HEK293 (cell line): ENCODE data around the gene HSH2D.
A peak's percentile ranks its signal among the peaks of the same experiment; 100 is the strongest.

Experiments
- CTCF ChIA-PET: fragments of 350-600 bp; formaldehyde crosslinking; extraction: SDS; loops from one replicate; lab custom pipeline; 2021; ENCODE audit warnings: antibody characterized with exemption; lab: Yijun Ruan, JAX
- POLR2A ChIA-PET: fragments of 300-600 bp; formaldehyde crosslinking; extraction: SDS; loops from one replicate; lab custom pipeline; 2020; ENCODE audit warnings: antibody characterized with exemption, inconsistent platforms; lab: Yijun Ruan, JAX
- H3K27ac ChIP-seq: fragments of 200-500 bp; sonication (Bioruptor generic); 2 replicates; pipeline ENCODE4 v1.5.1; 2014; ENCODE audit warnings: low read depth, low read length, control low read depth, inconsistent platforms; ENCODE audit errors: extremely low read depth
- H3K36me3 ChIP-seq, 2 experiments: fragments of 200-500 bp in 1 of 2; sonication (Bioruptor generic) in 1 of 2; 1 replicate in 1 of 2; 2 replicates in 1 of 2; pipeline ENCODE4 v1.5.1; 2014 to 2017; ENCODE audit warnings: inconsistent platforms in 2 of 2, low read length in 2 of 2; ENCODE audit not compliant: control insufficient read depth in 2 of 2, insufficient read depth in 1 of 2
- H3K4me1 ChIP-seq: fragments of 200-500 bp; sonication (Bioruptor generic); 2 replicates; pipeline ENCODE4 v1.5.1; 2014; ENCODE audit warnings: mild to moderate bottlenecking, low read length, inconsistent platforms; ENCODE audit not compliant: control insufficient read depth, insufficient read depth
- H3K4me3 ChIP-seq: 2 replicates; pipeline ENCODE4 v1.5.1; 2011; ENCODE audit warnings: low read depth, mild to moderate bottlenecking, control low read depth, low read length, moderate library complexity
- H3K9me3 ChIP-seq: fragments of 200-500 bp; sonication (Bioruptor generic); 2 replicates; pipeline ENCODE4 v1.5.1; 2014; ENCODE audit warnings: low read depth, low read length, inconsistent platforms; ENCODE audit not compliant: control insufficient read depth, insufficient read depth
- EGR2 ChIP-seq: fragments of 450-650 bp; formaldehyde crosslinking; IDR thresholded peaks from 2 replicates; pipeline ENCODE4 v1.5.1; 2016; ENCODE audit warnings: low read depth, missing biosample characterization, missing genetic modification characterization
- MZF1 ChIP-seq: fragments of 450-650 bp; formaldehyde crosslinking; IDR thresholded peaks from 2 replicates; pipeline ENCODE4 v1.5.1; 2017; ENCODE audit warnings: missing biosample characterization, missing genetic modification characterization, borderline replicate concordance
- OSR2 ChIP-seq: fragments of 450-650 bp; formaldehyde crosslinking; IDR thresholded peaks from 2 replicates; pipeline ENCODE4 v1.5.1; 2016; ENCODE audit warnings: missing biosample characterization, missing genetic modification characterization
- SCRT2 ChIP-seq: fragments of 450-650 bp; formaldehyde crosslinking; IDR thresholded peaks from 2 replicates; pipeline ENCODE4 v1.5.1; 2016; ENCODE audit warnings: missing biosample characterization, missing genetic modification characterization
- ZFHX2 ChIP-seq: fragments of 450-650 bp; formaldehyde crosslinking; conservative IDR thresholded peaks from 2 replicates; pipeline ENCODE4 v1.5.1; 2016; ENCODE audit warnings: missing biosample characterization, missing genetic modification characterization
- ZNF223 ChIP-seq: fragments of 450-650 bp; formaldehyde crosslinking; IDR thresholded peaks from 2 replicates; pipeline ENCODE4 v1.5.1; 2016; ENCODE audit warnings: missing biosample characterization, missing genetic modification characterization
- ZNF324 ChIP-seq: fragments of 450-650 bp; formaldehyde crosslinking; IDR thresholded peaks from 2 replicates; pipeline ENCODE4 v1.5.1; 2016; ENCODE audit warnings: missing biosample characterization, missing genetic modification characterization
- ZNF423 ChIP-seq: fragments of 450-650 bp; formaldehyde crosslinking; IDR thresholded peaks from 2 replicates; pipeline ENCODE4 v1.5.1; 2016; ENCODE audit warnings: missing biosample characterization, missing genetic modification characterization
- ZNF48 ChIP-seq: fragments of 450-650 bp; formaldehyde crosslinking; IDR thresholded peaks from 2 replicates; pipeline ENCODE4 v1.5.1; 2016; ENCODE audit warnings: missing biosample characterization, missing genetic modification characterization
- ZNF521 ChIP-seq: fragments of 450-650 bp; formaldehyde crosslinking; IDR thresholded peaks from 2 replicates; pipeline ENCODE4 v1.5.1; 2017; ENCODE audit warnings: missing biosample characterization, mild to moderate bottlenecking, missing genetic modification characterization
- ZNF600 ChIP-seq: fragments of 450-650 bp; formaldehyde crosslinking; IDR thresholded peaks from 2 replicates; pipeline ENCODE4 v1.5.1; 2016; ENCODE audit warnings: missing biosample characterization, missing genetic modification characterization
- ZNF623 ChIP-seq: fragments of 450-650 bp; formaldehyde crosslinking; IDR thresholded peaks from 2 replicates; pipeline ENCODE4 v1.5.1; 2016; ENCODE audit warnings: missing biosample characterization, missing genetic modification characterization
- ZNF677 ChIP-seq: fragments of 450-650 bp; IDR thresholded peaks from 2 replicates; pipeline ENCODE4 v1.5.0; 2018; ENCODE audit warnings: missing biosample characterization, mild to moderate bottlenecking, missing genetic modification characterization, moderate library complexity
- TF ChIP-seq, protein P1 (sequence below): fragments of 450-650 bp; formaldehyde crosslinking; IDR thresholded peaks from 2 replicates; pipeline ENCODE4 v1.5.1; 2016; ENCODE audit warnings: missing biosample characterization, missing genetic modification characterization, low read depth
- TF ChIP-seq, protein P2 (sequence below): IDR thresholded peaks from 2 replicates; pipeline ENCODE4 v1.6.1; 2011; ENCODE audit warnings: mild to moderate bottlenecking, low read depth, low read length, borderline replicate concordance
- TF ChIP-seq, protein P3 (sequence below): fragments of 450-650 bp; formaldehyde crosslinking; IDR thresholded peaks from 2 replicates; pipeline ENCODE4 v1.5.1; 2016; ENCODE audit warnings: missing biosample characterization, missing genetic modification characterization
- TF ChIP-seq, protein P4 (sequence below): fragments of 450-650 bp; formaldehyde crosslinking; IDR thresholded peaks from 2 replicates; pipeline ENCODE4 v1.5.1; 2016; ENCODE audit warnings: missing biosample characterization, missing genetic modification characterization
- TF ChIP-seq, protein P5 (sequence below): fragments of 450-650 bp; formaldehyde crosslinking; IDR thresholded peaks from 2 replicates; pipeline ENCODE4 v1.5.1; 2017; ENCODE audit warnings: missing biosample characterization, missing genetic modification characterization
- TF ChIP-seq, protein P6 (sequence below): fragments of 450-650 bp; formaldehyde crosslinking; IDR thresholded peaks from 2 replicates; pipeline ENCODE4 v1.5.1; 2016; ENCODE audit warnings: missing biosample characterization, missing genetic modification characterization
- TF ChIP-seq, protein P7 (sequence below): sonication (generic); formaldehyde crosslinking; IDR thresholded peaks from 2 replicates; pipeline ENCODE4 v1.8.1; 2022; ENCODE audit warnings: mild to moderate bottlenecking, moderate library complexity, missing genetic modification reagents
- TF ChIP-seq, protein P8 (sequence below): fragments of 450-650 bp; formaldehyde crosslinking; IDR thresholded peaks from 2 replicates; pipeline ENCODE4 v1.5.1; 2016; ENCODE audit warnings: missing biosample characterization, missing genetic modification characterization

The HSH2D gene

DNA sequence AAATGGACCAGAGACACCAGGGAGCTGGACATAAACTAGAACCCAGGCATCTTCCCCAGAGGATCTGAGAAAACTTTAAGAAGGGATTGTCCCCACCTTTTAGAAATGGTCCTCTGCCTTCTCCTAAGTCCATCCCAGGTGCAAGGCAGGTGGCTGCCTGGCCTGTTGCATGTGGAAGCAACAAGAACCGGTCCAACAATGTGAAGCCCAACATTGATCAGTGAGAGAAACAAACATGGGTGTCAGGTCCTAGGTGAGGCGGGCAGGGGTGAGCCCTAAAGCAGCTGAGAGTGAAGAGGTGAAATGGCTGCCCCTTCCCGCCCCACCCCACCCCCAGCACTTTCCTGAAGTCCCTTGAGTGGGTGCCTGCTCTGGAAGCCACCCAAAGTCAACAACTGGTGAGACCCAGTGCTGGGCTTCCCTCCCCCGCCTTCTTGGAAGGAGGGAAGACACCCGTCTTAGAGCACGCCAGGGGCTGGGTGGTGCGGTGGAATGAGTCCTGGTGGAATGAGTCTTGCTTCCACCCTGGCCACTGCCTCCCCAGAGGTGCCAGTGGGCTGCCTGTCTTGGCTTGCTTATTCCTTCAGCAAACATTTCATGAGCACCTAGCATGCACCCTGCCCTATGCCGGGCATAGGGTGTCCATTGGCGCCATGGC lies 55.9 kb downstream of the HSH2D start:
- H3K9me3 ChIP-seq, result no peaks in the 10 kb centered on the region
- peaks cover 3 to 46% of the 10 kb centered on the region in 2 experiments for H3K36me3 ChIP-seq
- H3K27ac ChIP-seq, result no peak overlapping the region
- ChIA-PET POLR2A (interaction anchor here (0.5 kb wide), 1 partner anchor 52 kb away, joined by 6 read pairs; no protein-coding TSS in a partner anchor), CTCF (no interaction called here)
- H3K4me3 ChIP-seq, result no peak overlapping the region
- peaks cover 5% of the 10 kb centered on the region; the same call in 1 of the 2 replicates for H3K4me1 ChIP-seq
- no peak for TF ChIP-seq ZNF600 (tag by site-specific recombination)
- TF ChIP-seq ZNF423 (tag by site-specific recombination), result no peak
- TF ChIP-seq ZNF48 (tag by site-specific recombination), result no peak
- no peak for TF ChIP-seq ZNF324 (tag by site-specific recombination)
- TF ChIP-seq, protein P1, sequence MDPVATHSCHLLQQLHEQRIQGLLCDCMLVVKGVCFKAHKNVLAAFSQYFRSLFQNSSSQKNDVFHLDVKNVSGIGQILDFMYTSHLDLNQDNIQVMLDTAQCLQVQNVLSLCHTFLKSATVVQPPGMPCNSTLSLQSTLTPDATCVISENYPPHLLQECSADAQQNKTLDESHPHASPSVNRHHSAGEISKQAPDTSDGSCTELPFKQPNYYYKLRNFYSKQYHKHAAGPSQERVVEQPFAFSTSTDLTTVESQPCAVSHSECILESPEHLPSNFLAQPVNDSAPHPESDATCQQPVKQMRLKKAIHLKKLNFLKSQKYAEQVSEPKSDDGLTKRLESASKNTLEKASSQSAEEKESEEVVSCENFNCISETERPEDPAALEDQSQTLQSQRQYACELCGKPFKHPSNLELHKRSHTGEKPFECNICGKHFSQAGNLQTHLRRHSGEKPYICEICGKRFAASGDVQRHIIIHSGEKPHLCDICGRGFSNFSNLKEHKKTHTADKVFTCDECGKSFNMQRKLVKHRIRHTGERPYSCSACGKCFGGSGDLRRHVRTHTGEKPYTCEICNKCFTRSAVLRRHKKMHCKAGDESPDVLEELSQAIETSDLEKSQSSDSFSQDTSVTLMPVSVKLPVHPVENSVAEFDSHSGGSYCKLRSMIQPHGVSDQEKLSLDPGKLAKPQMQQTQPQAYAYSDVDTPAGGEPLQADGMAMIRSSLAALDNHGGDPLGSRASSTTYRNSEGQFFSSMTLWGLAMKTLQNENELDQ (tag by site-specific recombination), result no peak
- TF ChIP-seq MZF1 (tag by site-specific recombination), result no peak
- TF ChIP-seq, protein P2, sequence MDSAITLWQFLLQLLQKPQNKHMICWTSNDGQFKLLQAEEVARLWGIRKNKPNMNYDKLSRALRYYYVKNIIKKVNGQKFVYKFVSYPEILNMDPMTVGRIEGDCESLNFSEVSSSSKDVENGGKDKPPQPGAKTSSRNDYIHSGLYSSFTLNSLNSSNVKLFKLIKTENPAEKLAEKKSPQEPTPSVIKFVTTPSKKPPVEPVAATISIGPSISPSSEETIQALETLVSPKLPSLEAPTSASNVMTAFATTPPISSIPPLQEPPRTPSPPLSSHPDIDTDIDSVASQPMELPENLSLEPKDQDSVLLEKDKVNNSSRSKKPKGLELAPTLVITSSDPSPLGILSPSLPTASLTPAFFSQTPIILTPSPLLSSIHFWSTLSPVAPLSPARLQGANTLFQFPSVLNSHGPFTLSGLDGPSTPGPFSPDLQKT, result no peak
- no peak for TF ChIP-seq ZNF623 (tag by site-specific recombination)
- TF ChIP-seq, protein P3, sequence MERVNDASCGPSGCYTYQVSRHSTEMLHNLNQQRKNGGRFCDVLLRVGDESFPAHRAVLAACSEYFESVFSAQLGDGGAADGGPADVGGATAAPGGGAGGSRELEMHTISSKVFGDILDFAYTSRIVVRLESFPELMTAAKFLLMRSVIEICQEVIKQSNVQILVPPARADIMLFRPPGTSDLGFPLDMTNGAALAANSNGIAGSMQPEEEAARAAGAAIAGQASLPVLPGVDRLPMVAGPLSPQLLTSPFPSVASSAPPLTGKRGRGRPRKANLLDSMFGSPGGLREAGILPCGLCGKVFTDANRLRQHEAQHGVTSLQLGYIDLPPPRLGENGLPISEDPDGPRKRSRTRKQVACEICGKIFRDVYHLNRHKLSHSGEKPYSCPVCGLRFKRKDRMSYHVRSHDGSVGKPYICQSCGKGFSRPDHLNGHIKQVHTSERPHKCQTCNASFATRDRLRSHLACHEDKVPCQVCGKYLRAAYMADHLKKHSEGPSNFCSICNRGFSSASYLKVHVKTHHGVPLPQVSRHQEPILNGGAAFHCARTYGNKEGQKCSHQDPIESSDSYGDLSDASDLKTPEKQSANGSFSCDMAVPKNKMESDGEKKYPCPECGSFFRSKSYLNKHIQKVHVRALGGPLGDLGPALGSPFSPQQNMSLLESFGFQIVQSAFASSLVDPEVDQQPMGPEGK (tag by site-specific recombination), result no peak
- TF ChIP-seq, protein P4, sequence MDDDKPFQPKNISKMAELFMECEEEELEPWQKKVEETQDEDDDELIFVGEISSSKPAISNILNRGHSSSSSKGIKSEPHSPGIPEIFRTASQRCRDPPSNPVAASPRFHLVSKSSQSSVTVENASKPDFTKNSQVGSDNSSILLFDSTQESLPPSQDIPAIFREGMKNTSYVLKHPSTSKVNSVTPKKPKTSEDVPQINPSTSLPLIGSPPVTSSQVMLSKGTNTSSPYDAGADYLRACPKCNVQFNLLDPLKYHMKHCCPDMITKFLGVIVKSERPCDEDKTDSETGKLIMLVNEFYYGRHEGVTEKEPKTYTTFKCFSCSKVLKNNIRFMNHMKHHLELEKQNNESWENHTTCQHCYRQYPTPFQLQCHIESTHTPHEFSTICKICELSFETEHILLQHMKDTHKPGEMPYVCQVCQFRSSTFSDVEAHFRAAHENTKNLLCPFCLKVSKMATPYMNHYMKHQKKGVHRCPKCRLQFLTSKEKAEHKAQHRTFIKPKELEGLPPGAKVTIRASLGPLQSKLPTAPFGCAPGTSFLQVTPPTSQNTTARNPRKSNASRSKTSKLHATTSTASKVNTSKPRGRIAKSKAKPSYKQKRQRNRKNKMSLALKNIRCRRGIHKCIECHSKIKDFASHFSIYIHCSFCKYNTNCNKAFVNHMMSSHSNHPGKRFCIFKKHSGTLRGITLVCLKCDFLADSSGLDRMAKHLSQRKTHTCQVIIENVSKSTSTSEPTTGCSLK (tag by site-specific recombination), result no peak
- no peak for TF ChIP-seq ZNF677 (tag by site-specific recombination)
- TF ChIP-seq, protein P5, sequence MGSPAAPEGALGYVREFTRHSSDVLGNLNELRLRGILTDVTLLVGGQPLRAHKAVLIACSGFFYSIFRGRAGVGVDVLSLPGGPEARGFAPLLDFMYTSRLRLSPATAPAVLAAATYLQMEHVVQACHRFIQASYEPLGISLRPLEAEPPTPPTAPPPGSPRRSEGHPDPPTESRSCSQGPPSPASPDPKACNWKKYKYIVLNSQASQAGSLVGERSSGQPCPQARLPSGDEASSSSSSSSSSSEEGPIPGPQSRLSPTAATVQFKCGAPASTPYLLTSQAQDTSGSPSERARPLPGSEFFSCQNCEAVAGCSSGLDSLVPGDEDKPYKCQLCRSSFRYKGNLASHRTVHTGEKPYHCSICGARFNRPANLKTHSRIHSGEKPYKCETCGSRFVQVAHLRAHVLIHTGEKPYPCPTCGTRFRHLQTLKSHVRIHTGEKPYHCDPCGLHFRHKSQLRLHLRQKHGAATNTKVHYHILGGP (tag by site-specific recombination), result no peak
- TF ChIP-seq ZFHX2 (tag by site-specific recombination), result peak; percentile 24; the same call in 1 of the 2 replicates
- TF ChIP-seq ZNF223 (tag by site-specific recombination), result no peak
- TF ChIP-seq ZNF521, result no peak
- TF ChIP-seq, protein P6, sequence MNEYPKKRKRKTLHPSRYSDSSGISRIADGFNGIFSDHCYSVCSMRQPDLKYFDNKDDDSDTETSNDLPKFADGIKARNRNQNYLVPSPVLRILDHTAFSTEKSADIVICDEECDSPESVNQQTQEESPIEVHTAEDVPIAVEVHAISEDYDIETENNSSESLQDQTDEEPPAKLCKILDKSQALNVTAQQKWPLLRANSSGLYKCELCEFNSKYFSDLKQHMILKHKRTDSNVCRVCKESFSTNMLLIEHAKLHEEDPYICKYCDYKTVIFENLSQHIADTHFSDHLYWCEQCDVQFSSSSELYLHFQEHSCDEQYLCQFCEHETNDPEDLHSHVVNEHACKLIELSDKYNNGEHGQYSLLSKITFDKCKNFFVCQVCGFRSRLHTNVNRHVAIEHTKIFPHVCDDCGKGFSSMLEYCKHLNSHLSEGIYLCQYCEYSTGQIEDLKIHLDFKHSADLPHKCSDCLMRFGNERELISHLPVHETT (tag by site-specific recombination), result no peak
- TF ChIP-seq, protein P7, sequence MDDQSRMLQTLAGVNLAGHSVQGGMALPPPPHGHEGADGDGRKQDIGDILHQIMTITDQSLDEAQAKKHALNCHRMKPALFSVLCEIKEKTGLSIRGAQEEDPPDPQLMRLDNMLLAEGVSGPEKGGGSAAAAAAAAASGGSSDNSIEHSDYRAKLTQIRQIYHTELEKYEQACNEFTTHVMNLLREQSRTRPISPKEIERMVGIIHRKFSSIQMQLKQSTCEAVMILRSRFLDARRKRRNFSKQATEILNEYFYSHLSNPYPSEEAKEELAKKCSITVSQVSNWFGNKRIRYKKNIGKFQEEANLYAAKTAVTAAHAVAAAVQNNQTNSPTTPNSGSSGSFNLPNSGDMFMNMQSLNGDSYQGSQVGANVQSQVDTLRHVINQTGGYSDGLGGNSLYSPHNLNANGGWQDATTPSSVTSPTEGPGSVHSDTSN (CRISPR knock-in tag), result no peak
- TF ChIP-seq OSR2 (tag by site-specific recombination), result no peak
- TF ChIP-seq EGR2 (tag by site-specific recombination), result 0 out of 2 replicates have a peak, but pooled peaks have one; percentile 26
- TF ChIP-seq SCRT2 (tag by site-specific recombination), result peak; percentile 61
- TF ChIP-seq, protein P8, sequence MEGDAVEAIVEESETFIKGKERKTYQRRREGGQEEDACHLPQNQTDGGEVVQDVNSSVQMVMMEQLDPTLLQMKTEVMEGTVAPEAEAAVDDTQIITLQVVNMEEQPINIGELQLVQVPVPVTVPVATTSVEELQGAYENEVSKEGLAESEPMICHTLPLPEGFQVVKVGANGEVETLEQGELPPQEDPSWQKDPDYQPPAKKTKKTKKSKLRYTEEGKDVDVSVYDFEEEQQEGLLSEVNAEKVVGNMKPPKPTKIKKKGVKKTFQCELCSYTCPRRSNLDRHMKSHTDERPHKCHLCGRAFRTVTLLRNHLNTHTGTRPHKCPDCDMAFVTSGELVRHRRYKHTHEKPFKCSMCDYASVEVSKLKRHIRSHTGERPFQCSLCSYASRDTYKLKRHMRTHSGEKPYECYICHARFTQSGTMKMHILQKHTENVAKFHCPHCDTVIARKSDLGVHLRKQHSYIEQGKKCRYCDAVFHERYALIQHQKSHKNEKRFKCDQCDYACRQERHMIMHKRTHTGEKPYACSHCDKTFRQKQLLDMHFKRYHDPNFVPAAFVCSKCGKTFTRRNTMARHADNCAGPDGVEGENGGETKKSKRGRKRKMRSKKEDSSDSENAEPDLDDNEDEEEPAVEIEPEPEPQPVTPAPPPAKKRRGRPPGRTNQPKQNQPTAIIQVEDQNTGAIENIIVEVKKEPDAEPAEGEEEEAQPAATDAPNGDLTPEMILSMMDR (tag by site-specific recombination), result no peak
